MG63 (cell line): ENCODE results near the gene CCNK. TPM values are rescaled to one million over a fixed set of nuclear protein-coding genes. Genes with fewer than 3 reads are reported as not detected.

Experiments
- DNase-seq: peaks from one replicate; pipeline ENCODE4 v3.0.0-alpha.2; 2020
- H3K27me3 ChIP-seq: fragments of 250-450 bp; sonication (Bioruptor Pico); 2 replicates; pipeline ENCODE4 v1.5.1; 2020; ENCODE audit warnings: mild to moderate bottlenecking, moderate library complexity
- H3K36me3 ChIP-seq: fragments of 250-450 bp; sonication (Bioruptor Pico); 2 replicates; pipeline ENCODE4 v1.5.1; 2020; ENCODE audit warnings: mild to moderate bottlenecking, moderate library complexity
- H3K4me3 ChIP-seq: fragments of 250-450 bp; sonication (Bioruptor Pico); 2 replicates; pipeline ENCODE4 v1.5.1; 2020; ENCODE audit warnings: mild to moderate bottlenecking, moderate library complexity
- H3K9me3 ChIP-seq: fragments of 250-450 bp; sonication (Bioruptor Pico); 2 replicates; pipeline ENCODE4 v1.5.1; 2020; ENCODE audit warnings: mild to moderate bottlenecking, moderate library complexity
- total RNA-seq: library from RNA; depleted of rRNA; stranded (reverse); fragments of >200 nt; shearing (Covaris generic); gene quantifications from 2 replicates; pipeline ENCODE4 v1.2.3, GENCODE V29; 2014; ENCODE audit warnings: low replicate concordance

Gene CCNK
- total RNA-seq, 1 experiment from 2014 or later: 2.9 TPM

- Histone ChIP-seq H3K9me3 (no peaks in the 10 kb centered on the region), H3K36me3 (no peaks in the 10 kb centered on the region), H3K4me3 (no peak overlapping the region), H3K27me3 (no peaks in the 10 kb centered on the region)
- DNase-seq: no peak
Measured at GRCh38 chr14:99548871-99549515, 67.8 kb downstream of the CCNK start.

DNA sequence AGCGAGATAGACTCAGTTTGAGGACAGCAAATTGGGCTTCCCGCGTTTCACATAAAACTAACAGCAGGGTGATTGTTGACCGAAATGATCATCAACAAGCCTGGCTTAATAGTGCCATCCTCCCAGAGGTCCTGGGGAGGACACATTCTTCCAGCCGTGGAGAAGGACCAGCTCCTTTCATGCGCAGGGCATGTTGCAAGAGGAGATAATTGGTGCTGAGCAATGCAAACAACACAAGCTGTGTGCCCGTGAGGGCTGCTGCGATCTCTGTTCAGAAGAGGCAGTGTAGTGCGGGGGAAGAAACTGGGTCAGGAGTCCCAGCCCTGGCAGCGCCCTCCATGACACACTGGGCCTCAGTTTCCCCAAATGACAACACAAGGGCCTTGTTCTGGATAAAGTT, 68.5 kb downstream of the CCNK start:
- H3K9me3 ChIP-seq: no peaks in the 10 kb centered on the region
- no peak overlapping the region for H3K4me3 ChIP-seq
- H3K36me3 ChIP-seq: no peaks in the 10 kb centered on the region
- DNase-seq: no peak
- H3K27me3 ChIP-seq: no peaks in the 10 kb centered on the region

- no peaks in the 10 kb centered on the region for H3K36me3 ChIP-seq
- DNase-seq: no peak
- no peaks in the 10 kb centered on the region for H3K27me3 ChIP-seq
Measured at GRCh38 chr14:99550387-99550992, 69.3 kb downstream of the CCNK start.

DNA sequence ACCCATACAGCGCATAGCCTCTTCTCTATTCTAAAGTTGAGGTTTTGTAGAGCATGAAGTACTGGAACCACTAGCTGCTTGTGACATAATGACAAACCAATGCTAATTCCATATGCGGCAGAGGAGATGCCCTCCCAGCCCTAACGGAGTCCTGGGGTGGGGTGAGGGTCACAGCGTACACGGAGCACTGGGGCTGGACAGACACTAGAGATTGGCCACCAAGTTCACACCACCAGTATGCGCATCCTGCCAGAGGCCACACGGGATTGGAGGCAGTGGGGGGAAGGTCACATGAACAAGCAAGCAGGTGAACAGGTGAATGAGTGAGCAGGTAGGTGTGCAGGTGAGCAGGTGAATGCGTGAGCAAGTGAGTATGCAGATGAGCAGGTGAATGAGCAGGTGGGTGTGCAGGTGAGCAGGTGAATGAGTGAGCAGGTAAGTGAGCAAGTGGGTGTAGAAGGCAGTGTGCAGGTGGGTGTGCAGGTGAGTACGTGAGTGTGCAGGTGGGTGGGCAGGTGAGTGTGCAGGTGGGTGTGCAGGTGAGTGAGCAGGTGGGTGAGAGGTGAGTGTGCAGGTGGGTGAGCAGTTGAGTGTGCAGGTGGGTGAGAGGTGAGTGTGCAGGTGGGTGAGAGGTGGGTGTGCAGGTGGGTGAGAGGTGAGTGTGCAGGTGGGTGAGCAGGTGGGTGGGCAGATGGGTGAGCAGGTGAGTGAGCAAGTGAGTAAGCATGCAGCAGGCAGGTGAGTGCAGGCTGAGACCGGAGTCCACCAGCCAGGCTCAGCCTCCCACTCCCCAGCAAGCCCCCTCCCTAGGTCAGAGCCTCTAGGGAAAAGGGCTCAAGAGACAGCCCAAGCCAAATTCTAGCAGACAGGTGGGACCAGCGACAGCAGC, 70.1 kb downstream of the CCNK start:
- Histone ChIP-seq H3K4me3 (no peak overlapping the region), H3K36me3 (no peaks in the 10 kb centered on the region), H3K9me3 (no peaks in the 10 kb centered on the region), H3K27me3 (no peaks in the 10 kb centered on the region)
- no peak for DNase-seq

More at GRCh38 chr14:99550387-99550992, 69.3 kb downstream of the CCNK start:
- Histone ChIP-seq H3K9me3 (no peaks in the 10 kb centered on the region), H3K4me3 (no peak overlapping the region)

GRCh38 chr14:99552021-99552553, 70.9 kb downstream of the CCNK start:
- H3K9me3 ChIP-seq: no peaks in the 10 kb centered on the region
- DNase-seq: no peak
- no peaks in the 10 kb centered on the region for H3K36me3 ChIP-seq
- no peaks in the 10 kb centered on the region for H3K27me3 ChIP-seq
- no peak overlapping the region for H3K4me3 ChIP-seq

DNA sequence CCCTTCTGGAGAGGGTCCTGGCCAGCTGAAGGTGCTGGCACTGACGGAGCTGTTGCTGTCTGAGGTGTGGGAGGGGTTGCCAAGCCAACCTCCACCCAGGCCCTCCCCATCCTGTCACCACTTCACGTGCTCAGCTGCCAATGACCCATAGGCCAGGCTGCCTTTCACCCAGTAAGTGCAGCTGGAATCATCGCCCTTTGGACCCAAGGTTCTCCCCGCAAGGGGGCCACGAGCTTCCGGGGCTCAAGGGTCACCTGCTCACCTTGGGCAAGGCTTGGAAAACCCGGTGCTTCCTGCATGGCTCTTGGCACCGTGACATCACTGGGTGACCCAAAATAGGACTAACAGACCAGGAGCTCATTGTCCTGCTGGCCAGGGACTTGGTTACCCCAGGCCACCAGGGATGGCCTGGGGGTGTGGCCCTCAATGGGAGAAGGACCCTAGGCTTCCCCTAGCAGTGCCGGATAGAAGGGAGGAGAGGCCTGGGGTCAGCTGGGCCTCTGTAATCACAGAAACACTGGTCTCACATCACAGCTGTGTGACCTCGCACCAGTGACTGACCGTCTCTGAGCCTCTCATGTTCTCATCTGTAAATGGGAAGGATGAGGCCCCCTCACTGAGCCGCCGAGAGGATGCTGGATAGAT, 71.5 kb downstream of the CCNK start:
- Histone ChIP-seq H3K4me3 (no peak overlapping the region), H3K36me3 (no peaks in the 10 kb centered on the region), H3K27me3 (no peaks in the 10 kb centered on the region), H3K9me3 (no peaks in the 10 kb centered on the region)
- no peak for DNase-seq

DNA sequence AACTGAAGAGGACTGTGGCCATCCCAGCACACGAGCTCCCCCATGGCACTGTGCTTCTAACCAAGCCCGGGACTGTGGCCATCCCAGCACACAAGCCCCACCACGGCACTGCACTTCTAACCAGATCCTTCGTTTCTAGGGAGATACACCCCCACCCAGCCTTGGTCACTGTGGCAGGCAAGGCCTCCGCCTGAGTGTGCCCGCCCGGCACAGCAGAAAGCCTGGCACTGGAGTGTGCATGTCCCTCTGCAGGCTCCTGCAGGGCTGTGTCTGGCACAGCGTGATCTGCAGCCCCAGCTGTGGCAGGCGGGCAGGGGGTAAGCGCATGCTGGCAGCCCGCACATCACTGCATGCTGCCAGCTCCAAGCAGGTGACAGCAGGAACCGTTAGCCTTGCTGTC, 73.0 kb downstream of the CCNK start:
- H3K27me3 ChIP-seq: no peaks in the 10 kb centered on the region
- DNase-seq: no peak
- H3K4me3 ChIP-seq: no peak overlapping the region
- H3K9me3 ChIP-seq: no peaks in the 10 kb centered on the region
- H3K36me3 ChIP-seq: no peaks in the 10 kb centered on the region

DNA sequence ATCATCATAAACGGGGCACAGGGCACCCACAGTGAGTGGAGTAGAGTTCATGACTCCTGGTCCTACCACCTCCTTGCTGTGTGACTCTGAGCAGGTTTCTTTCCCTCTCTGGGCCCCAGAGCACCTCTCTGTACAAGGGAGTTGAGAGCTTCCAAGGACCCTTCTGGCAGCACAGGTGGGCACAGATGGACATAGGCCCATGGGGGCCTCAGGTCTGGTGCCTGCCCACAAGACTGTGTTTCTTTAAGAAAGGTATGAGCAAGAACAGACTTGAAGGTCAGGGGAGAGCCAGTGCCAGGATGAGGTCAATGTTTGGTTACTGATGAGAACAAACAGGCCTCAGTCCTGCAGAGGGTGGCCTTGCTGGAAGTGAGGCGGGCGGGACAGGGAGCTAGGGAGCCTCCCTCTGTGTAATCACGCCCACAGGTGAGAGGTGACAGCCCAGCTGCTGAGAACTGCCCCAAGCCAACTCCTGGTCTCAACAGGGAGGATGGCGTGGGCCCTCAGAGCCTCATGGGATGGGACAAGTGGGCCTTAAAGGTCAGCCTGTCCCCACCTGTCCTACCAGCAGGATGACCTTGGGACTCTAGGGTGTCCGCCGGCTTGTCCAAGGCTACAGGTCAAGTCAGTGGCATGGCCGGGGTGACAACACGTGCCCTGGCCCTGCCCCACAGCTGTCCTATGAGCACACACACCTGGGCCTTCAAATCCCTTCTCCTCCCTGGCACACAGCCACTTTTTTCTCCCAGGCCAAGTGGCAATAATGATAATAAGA, 73.7 kb downstream of the CCNK start:
- Histone ChIP-seq H3K36me3 (no peaks in the 10 kb centered on the region), H3K9me3 (no peaks in the 10 kb centered on the region), H3K27me3 (no peaks in the 10 kb centered on the region), H3K4me3 (no peak overlapping the region)
- DNase-seq: no peak

GRCh38 chr14:99556134-99556791, 75.1 kb downstream of the CCNK start:
- no peak for DNase-seq
- Histone ChIP-seq H3K27me3 (no peaks in the 10 kb centered on the region), H3K4me3 (no peak overlapping the region), H3K9me3 (no peaks in the 10 kb centered on the region), H3K36me3 (no peaks in the 10 kb centered on the region)

GRCh38 chr14:99559286-99559990, 78.2 kb downstream of the CCNK start:
- no peak overlapping the region for H3K4me3 ChIP-seq
- H3K36me3 ChIP-seq: no peaks in the 10 kb centered on the region
- H3K27me3 ChIP-seq: no peaks in the 10 kb centered on the region
- no peaks in the 10 kb centered on the region for H3K9me3 ChIP-seq
- DNase-seq: no peak

DNA sequence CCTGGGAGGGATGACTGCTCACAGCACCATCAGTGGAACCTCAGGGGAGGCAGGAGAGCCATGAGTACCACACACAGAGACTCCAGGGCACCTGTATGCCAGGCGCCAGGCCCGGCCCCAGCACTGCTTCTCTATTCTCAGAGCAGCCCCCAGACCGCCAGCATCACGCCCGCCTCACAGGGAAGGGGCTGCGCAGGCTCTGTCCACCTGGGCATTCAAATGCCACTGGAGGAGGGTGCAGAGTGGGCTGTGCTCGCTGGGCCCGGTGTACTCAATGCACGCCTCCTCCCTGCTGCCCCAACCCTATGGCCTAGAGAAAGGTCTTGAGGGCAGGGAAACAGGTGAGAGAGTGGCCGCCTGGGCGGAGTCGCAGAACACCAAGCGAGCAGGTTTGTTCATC, 79.2 kb downstream of the CCNK start:
- H3K36me3 ChIP-seq: no peaks in the 10 kb centered on the region
- no peaks in the 10 kb centered on the region for H3K27me3 ChIP-seq
- no peaks in the 10 kb centered on the region for H3K9me3 ChIP-seq
- no peak overlapping the region for H3K4me3 ChIP-seq
- DNase-seq: no peak

- no peak overlapping the region for H3K4me3 ChIP-seq
- H3K9me3 ChIP-seq: no peaks in the 10 kb centered on the region
- no peak for DNase-seq
- H3K27me3 ChIP-seq: no peaks in the 10 kb centered on the region
- no peaks in the 10 kb centered on the region for H3K36me3 ChIP-seq
Measured at GRCh38 chr14:99560922-99561683, 79.9 kb downstream of the CCNK start.

DNA sequence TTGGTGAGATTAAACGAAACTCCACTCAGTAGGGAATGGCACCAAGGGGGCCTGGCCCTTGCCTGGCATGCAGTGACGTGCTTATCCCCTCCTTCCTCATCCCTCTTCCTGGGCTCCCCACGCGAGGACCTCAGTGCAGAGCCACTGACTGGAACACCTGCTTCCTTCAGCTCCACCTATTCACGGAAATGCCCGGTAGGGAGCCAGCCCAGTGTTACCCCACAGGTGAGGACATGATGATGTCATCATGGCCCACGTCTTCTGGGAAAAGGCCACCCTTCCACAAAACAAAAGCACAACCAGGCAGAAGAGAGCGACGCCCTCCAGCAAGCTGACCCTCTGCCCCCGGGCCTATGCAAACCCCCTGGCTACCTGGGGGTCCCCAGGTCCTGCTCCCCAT, 80.7 kb downstream of the CCNK start:
- no peaks in the 10 kb centered on the region for H3K36me3 ChIP-seq
- H3K9me3 ChIP-seq: no peaks in the 10 kb centered on the region
- no peaks in the 10 kb centered on the region for H3K27me3 ChIP-seq
- no peak overlapping the region for H3K4me3 ChIP-seq
- DNase-seq: no peak
